Testis (tissue), 2 donors: ENCODE measurements around the gene OPALIN.
A peak's percentile ranks its signal among the peaks of the same experiment; 100 is the strongest.

Experiments
- CTCF ChIP-seq, 3 experiments: fragments of 450-650 bp in 2 of 3; fragments of 200-600 bp in 1 of 3; sonication (generic) in 1 of 3; IDR thresholded peaks; one replicate each; pipeline ENCODE4 v1.5.1; 2016 to 2019; ENCODE audit warnings: antibody characterized with exemption in 3 of 3, mild to moderate bottlenecking in 2 of 3, moderate library complexity in 1 of 3
- POLR2A ChIP-seq: fragments of 450-650 bp; IDR thresholded peaks from one replicate; pipeline ENCODE4 v1.6.1; 2017; ENCODE audit warnings: antibody characterized with exemption, mild to moderate bottlenecking, moderate library complexity

- TF ChIP-seq CTCF (IDR thresholded peaks at IDR 0.05) (peak in 2 of 3 experiments; percentile 67 to 79), POLR2A (no peak)
Measured at GRCh38 chr10:96370584-96371157, 11.9 kb upstream of the OPALIN start.
